RWPE1 (cell line): ENCODE results near the gene POU2F3.
A peak's percentile ranks its signal among the peaks of the same experiment; 100 is the strongest.

Source experiments
- CTCF ChIA-PET: fragments of 350-600 bp; sonication (Branson Sonifier 250); formaldehyde crosslinking; extraction: SDS; loops from one replicate; lab custom pipeline; 2021; lab: Yijun Ruan, JAX
- POLR2A ChIA-PET: fragments of 400-600 bp; formaldehyde crosslinking; extraction: SDS; loops from one replicate; lab custom pipeline; 2020; ENCODE audit warnings: antibody characterized with exemption; ENCODE audit not compliant: low non-redundant PET; lab: Yijun Ruan, JAX
- DNase-seq: peaks from one replicate; pipeline ENCODE4 v3.0.0; 2012; ENCODE audit warnings: low spot score
- H3K27ac ChIP-seq: fragments of 450-650 bp; 2 replicates; pipeline ENCODE4 v1.5.1; 2017
- TF ChIP-seq, protein P1 (sequence below): fragments of 450-650 bp; conservative IDR thresholded peaks from 2 replicates; pipeline ENCODE4 v1.5.1; 2017; ENCODE audit warnings: low read depth, mild to moderate bottlenecking

The POU2F3 gene

DNA sequence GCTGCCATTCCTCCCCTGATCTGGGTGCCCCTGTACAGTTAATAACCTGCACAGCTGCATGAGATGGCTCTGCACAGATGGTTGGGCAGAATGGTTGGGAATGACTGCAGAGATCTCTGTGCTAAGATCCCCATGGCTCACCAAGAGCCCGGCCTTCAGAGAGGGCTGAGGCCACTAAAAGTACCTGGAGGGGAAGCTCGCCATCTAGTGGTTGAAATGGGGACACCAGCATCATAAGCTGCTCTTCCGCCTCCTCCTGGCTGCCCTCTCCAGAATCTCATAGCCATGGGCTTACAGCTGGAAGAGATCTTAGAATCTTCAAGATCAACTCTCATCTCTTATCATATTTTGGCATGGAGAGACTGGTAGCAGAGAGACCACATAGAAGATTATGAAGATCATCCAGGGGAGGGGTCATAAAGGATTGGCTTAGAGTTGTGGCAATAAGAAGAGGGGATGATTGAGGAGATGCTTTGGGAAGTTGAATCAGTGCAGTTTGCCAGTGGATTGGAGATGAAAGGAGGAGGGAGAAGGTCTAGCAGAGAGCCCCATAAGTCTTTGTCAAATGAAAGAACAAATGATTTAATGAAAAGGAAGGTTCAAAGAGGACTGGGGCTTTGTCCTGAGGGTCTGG, 63.2 kb downstream of the POU2F3 start:
- no peak overlapping the region for H3K27ac ChIP-seq
- peak; percentile 67 for DNase-seq
- CTCF ChIA-PET: interaction anchor here (0.6 to 3.6 kb wide), 7 partner anchors 18 to 1172 kb away, joined by 3 to 28 read pairs (median 4); no protein-coding TSS in a partner anchor
- POLR2A ChIA-PET: no interaction called here
- TF ChIP-seq, protein P1, sequence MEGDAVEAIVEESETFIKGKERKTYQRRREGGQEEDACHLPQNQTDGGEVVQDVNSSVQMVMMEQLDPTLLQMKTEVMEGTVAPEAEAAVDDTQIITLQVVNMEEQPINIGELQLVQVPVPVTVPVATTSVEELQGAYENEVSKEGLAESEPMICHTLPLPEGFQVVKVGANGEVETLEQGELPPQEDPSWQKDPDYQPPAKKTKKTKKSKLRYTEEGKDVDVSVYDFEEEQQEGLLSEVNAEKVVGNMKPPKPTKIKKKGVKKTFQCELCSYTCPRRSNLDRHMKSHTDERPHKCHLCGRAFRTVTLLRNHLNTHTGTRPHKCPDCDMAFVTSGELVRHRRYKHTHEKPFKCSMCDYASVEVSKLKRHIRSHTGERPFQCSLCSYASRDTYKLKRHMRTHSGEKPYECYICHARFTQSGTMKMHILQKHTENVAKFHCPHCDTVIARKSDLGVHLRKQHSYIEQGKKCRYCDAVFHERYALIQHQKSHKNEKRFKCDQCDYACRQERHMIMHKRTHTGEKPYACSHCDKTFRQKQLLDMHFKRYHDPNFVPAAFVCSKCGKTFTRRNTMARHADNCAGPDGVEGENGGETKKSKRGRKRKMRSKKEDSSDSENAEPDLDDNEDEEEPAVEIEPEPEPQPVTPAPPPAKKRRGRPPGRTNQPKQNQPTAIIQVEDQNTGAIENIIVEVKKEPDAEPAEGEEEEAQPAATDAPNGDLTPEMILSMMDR: peak; percentile 85

DNA sequence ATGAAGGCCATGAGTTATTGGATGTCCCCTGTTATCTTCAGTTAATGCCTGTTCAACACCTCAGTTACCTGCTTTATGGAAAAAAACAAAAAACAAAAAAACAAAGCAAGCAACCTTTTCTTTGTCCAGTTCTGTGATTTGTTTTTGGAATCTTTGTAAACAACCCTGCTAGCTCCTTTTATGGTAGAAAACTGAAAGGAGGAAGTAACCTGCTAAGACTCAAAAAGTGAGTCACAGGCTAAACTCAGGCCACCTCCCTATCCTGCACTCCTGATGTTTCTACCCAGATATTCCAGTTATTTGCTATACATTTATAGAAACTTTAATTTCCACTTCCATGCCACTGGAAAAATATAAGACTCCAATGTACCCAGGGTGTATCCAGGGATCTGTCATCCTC, 64.6 kb downstream of the POU2F3 start:
- ChIA-PET CTCF (interaction anchor here (0.6 to 3.6 kb wide), 5 partner anchors 13 to 974 kb away, joined by 3 to 28 read pairs (median 3); no protein-coding TSS in a partner anchor), POLR2A (no interaction called here)
- peak; percentile 82 for DNase-seq
- H3K27ac ChIP-seq: no peak overlapping the region
- TF ChIP-seq, protein P1: no peak

DNA sequence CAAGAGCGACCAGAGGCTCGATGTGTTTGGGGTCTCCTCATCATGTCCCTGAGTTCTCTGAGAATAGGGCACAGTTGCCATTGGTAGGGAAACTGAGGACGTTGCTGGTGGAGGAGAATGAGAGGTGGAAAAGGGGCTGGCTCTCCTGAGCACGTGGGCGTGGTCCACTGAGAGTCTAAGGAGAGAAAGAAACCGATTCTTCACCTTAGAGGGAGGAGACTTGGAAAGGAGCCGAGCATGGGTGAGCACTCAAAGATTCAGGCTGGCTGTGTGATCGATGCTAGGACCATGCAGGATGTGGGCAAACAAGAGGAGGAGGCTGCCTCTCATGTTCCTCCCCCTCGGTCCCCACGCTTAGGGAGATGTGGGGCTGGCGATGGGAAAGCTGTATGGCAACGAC, 65.3 kb downstream of the POU2F3 start:
- no peak for DNase-seq
- POLR2A ChIA-PET: no interaction called here
- H3K27ac ChIP-seq: no peak overlapping the region
- TF ChIP-seq, protein P1: no peak
- CTCF ChIA-PET: interaction anchor here (0.6 kb wide), 1 partner anchor 12 kb away, joined by 7 read pairs; no protein-coding TSS in a partner anchor

DNA sequence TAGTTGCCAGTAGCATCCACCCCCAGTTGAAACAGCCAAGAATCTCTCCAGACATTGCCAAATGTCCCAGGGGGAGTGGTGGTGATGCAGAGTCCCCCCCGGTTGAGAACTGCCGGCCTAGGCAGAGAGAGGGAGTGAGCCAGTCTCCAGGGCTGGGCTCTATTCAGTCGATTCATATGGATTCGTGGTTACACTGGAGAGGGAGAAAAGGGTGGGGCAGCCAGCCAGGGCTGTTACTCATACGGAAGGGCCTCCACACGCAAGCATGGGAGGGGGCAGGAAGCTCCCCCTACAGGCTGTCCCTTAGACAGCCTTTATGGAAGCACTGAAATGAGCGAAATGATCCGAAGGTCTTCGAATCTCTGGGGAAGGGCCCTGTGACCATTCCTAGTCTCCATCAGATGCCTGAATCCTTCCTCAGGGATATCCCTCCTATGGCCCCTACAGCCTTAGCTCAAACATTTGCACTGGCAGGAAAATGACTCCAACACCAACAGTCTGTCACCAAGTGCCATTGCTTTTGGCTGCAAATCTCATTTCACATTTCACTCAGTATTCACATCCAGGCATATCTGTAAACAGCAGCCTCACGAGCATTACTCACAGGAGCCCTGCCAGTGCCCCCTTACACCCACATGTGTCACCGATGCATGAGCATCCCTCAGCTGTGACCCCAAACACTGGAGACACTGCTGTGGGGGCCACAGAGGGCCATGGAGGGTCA, 66.7 kb downstream of the POU2F3 start:
- ChIA-PET POLR2A (no interaction called here), CTCF (interaction anchor here (0.6 to 0.8 kb wide), 4 partner anchors 28 to 983 kb away, joined by 3 to 4 read pairs (median 3); no protein-coding TSS in a partner anchor)
- TF ChIP-seq, protein P1: no peak; the same call in 1 of the 2 replicates
- H3K27ac ChIP-seq: peak overlapping the region; percentile 48
- peak; percentile 89 for DNase-seq

DNA sequence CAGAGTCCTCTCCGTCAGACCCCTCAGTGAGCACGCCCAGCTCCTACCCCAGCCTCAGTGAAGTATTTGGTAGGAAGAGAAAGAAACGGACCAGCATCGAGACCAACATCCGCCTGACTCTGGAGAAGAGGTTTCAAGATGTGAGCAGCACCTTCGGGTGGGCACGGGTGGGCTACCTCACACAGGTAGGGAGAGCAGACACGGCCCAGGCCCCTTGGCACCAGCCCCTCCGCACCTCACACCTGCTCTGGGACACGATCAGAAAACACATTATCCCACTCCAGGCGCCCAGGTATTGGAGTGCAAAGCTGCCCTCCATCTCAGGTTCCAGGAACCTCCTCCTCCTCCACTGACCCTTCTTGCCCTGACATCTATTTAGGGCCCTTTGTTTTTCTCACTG, 67.5 kb downstream of the POU2F3 start:
- TF ChIP-seq, protein P1: no peak
- peak overlapping the region; percentile 48; the same call in 1 of the 2 replicates for H3K27ac ChIP-seq
- DNase-seq: no peak
- ChIA-PET POLR2A (no interaction called here), CTCF (interaction anchor here (0.6 kb wide), 1 partner anchor 117 kb away, joined by 3 read pairs; no protein-coding TSS in a partner anchor)

DNA sequence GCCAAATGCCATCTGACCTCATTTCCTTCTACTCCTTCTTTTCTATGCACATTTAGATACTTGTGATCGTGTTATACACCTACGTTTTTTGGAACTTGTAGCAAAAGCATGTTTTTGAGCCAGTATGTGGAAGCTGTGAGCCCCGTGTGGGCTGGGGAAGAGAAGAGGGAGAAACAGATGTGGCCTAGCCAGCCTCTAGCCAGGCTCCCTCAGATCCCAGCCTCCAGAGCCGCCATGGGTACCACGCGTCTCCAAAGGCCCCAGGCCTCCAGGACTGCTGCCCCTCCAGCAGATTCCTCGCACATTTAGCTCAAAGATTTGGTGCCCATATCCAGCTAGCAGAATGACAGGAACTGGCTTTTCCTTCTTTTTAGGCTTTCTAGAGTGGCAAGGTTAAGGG, 68.1 kb downstream of the POU2F3 start:
- TF ChIP-seq, protein P1: no peak
- no peak for DNase-seq
- no peak overlapping the region for H3K27ac ChIP-seq
- POLR2A ChIA-PET: no interaction called here
- CTCF ChIA-PET: no interaction called here
